GM21576 (cell line): Measurements from ENCODE around the gene ELAVL3.
"Not testable (repeated sequence)": the region's sequence is repeated elsewhere in the genome, so short reads cannot be mapped to it uniquely, and the experiment has no call there.

ENCODE experiments used
- ATAC-seq: cut with Tn5 transposase; IDR thresholded peaks from one replicate; pipeline ENCODE4 v1.9.1; 2021; ENCODE audit warnings: mild to moderate bottlenecking, moderate library complexity; ENCODE audit not compliant: unreplicated experiment

Gene ELAVL3

DNA sequence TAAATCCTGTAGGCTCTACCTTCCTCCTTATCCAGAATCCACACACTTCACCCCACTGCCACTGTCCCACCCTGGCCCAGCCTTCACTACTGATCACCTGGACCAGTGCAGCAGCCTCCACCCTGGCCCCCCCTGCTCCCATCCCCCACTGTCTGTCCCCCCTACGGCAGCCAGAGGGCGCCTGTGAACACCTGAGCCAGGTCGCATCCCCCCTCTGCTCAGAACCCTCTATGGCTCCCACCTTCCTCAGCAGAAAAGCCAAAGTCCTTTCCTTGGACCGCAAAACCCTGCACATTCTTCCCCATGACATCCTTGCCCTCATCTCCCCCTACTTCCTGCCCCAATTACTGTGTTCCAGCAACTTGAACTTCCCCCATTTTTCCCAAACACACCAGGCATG lies 20.6 kb downstream of the ELAVL3 start:
- no peak for ATAC-seq

DNA sequence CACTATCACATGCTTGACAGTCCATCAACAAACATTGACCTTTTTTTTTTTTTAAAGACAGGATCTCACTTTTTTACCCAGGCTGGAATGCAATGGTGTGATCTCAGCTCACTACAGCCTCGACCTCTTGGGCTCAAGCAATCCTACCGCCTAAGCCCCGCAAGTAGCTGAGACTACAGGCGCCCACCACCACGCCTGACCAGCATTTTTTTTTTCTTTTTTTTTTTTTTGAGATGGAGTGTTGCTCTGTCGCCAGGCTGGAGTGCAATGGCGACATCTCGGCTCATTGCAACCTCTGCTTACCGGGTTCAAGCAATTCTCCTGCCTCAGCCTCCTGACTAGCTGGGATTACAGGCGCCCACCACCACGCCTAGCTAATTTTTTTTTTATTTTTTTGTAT lies 21.9 kb downstream of the ELAVL3 start:
- not testable (repeated sequence) for ATAC-seq

GRCh38 chr19:11458236-11458900 lies 22.5 kb downstream of the ELAVL3 start:
- no peak for ATAC-seq

- ATAC-seq: no peak
Measured at GRCh38 chr19:11457831-11458230, 23.0 kb downstream of the ELAVL3 start.

- ATAC-seq: no peak
Measured at GRCh38 chr19:11457115-11457514, 23.7 kb downstream of the ELAVL3 start.

DNA sequence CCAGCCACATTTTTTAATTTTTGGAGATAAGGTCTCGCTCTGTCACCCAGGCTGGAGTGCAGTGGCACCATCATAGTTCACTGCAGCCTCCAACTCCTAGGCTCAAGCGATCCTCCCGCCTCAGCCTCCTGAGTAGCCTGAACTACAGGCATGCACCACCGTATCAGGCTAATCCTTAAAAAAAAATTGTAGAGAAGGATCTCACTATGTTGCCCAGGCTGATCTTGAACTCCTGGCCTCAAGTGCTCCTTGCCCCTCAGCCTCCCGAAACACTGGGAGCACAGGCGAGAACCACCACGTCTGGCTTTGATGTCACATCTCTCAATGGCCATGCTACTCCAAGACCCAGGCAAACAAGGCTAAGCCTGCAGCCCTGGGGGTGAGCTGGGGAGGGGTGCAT lies 24.2 kb downstream of the ELAVL3 start:
- ATAC-seq: no peak

GRCh38 chr19:11455233-11455554 lies 25.7 kb downstream of the ELAVL3 start:
- ATAC-seq: not testable (repeated sequence)

GRCh38 chr19:11453468-11454341 lies 27.1 kb downstream of the ELAVL3 start:
- no peak for ATAC-seq

DNA sequence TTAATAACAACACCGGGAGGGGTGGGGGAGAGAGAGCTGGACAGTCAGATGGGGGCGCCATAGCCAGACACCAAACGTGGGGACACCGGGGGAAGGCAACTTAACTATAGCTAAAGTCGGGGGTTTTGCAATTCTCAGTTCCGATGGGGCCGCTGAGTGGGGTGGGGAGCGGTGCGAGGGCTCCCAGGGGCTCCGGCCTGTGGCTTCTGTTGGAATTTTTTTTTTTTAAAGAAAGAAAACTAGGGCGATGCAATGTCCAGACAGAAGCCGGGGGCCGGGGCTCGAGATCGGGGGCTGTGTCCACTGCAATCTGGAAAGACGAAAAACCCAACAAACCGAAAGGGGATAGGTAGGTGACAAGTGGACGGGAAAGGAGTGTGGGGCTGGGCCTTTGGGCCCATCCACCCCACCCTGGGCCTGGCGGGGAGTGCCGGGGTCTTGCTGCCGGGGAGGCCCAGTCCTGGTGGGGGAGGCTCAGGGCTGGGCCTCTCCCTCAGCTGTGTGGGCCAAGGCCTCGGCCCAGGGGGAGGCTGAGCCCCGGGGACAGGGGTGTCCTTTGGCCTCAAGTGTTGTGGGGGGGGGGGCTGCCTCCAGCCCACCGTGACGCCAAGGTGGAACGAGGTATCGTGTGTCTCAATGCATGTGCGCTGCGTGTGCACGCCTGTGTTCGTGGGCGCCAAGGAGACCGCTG lies 28.1 kb downstream of the ELAVL3 start:
- no peak for ATAC-seq

- ATAC-seq: no peak
Measured at GRCh38 chr19:11451871-11452619, 28.8 kb downstream of the ELAVL3 start.

DNA sequence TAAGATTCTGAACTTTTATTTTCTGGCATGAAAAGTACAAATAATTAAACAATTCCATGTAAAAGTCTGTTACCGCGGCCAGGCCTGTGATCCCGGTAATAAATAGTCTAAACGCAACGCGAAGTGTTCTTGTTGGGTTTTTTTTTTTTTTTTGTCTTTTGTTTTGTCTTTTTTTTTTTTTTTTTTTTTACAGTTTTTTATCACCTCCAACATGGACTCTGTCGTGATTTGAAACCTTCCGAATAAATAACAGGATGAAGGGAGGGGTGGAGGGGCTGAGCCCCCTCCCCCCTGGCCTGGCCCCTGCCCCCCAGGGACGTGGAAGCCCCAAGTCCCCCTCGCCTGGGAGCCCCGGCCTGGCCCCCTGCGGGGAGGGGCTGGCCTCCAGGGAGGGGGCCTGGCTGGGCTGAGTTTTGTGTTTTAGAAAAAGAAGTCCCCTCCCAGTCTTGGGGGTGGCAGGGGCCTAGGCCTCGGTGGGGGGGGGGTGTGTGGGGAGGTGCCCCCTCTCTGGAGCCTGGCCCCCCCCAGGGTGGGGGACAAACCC lies 29.4 kb downstream of the ELAVL3 start:
- no peak for ATAC-seq

- no peak for ATAC-seq
Measured at GRCh38 chr19:11450570-11451326, 30.1 kb downstream of the ELAVL3 start.

DNA sequence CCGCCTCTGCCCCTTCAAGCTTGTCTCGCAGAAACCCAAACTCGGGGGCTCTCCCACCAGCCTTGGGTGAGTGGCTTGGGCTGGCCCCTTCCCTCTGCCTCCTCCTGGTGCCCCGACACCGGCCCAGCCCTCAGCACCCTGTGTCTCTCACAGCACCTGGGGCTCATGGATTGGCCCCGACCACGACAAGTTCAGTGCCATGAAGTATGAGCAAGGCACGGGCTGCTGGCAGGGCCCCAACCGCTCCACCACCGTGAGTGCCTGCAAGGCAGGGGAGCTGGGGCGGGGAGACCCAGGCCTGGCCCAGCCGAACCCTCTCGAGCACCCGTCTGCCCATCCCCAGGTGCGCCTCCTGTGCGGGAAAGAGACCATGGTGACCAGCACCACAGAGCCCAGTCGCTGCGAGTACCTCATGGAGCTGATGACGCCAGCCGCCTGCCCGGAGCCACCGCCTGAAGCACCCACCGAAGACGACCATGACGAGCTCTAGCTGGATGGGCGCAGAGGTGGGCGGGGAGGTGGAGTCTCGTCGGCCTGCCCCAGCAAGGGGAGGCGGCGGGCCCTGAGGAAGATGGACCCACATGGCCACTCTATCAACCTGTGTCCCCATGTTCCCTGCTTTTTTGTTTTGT lies 31.8 kb downstream of the ELAVL3 start:
- no peak for ATAC-seq

DNA sequence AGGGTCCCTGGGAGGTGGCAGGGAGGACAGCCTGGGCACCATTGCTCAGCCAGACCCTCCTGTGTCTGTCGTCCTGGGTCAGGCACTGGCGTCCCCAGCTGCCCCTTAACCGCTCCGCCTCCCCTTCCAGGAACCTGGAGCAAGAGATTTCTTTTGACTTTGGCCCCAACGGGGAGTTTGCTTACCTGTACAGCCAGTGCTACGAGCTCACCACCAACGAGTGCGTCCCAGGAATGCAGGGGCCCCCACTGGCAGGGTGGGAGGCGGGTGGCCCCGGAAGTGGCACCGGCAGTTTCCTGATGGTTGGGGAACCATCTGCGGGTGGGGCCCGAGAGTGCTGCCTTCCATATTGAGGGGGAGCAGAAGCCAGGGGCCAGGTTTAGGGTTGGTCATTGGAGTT lies 32.4 kb downstream of the ELAVL3 start:
- no peak for ATAC-seq

DNA sequence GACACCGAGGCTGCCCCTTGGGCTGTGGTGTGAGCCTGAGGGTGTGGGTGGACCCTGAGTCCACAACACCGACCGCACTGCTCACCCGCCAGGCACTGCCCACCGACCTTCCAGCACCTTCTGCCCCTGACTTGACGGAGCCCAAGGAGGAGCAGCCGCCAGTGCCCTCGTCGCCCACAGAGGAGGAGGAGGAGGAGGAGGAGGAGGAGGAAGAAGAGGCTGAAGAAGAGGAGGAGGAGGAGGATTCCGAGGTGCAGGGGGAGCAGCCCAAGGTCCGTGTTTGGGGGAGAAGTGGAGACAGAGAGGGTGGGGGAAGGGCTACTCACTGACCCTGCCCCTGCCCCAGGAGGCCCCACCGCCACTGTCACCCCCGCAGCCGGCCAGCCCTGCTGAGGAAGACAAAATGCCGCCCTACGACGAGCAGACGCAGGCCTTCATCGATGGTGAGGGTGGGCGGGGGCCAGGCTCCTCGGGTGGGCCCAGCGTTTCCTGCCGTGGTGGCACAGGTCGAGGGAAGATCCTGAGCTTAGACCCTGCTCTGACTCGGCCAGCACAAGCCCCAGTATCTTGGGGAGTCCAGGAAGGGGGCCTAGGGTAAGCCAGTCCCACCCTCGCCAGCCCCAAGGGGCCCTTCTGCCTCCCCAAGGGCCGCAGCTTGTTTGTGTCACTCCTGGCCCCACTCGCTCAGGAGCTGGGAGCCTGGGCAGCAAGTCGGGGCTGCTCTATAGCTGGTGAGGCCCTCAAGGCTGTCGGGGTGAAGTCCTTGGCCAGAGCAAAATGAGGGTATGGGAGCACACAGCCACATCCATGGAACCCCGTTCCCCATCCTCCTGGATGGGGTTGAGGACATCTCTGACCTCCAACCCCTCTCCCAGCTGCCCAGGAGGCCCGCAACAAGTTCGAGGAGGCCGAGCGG lies 33.2 kb downstream of the ELAVL3 start:
- no peak for ATAC-seq

GRCh38 chr19:11446652-11447301 lies 34.1 kb downstream of the ELAVL3 start:
- no peak for ATAC-seq

GRCh38 chr19:11446271-11446651 lies 34.6 kb downstream of the ELAVL3 start:
- ATAC-seq: no peak

- no peak for ATAC-seq
Measured at GRCh38 chr19:11445141-11445540, 35.7 kb downstream of the ELAVL3 start.
